ENCODE data around the gene TMTC2. TPM values are rescaled to one million over a fixed set of nuclear protein-coding genes. Genes with fewer than 3 reads are reported as not detected.

Gene TMTC2
- total and polyA plus RNA-seq, 10 of the 15 experiments (the other 5 are each of a cell fraction or from before 2014, with no cell fraction given) = 0.14 to 9.7 (median 1.2) TPM

DNA sequence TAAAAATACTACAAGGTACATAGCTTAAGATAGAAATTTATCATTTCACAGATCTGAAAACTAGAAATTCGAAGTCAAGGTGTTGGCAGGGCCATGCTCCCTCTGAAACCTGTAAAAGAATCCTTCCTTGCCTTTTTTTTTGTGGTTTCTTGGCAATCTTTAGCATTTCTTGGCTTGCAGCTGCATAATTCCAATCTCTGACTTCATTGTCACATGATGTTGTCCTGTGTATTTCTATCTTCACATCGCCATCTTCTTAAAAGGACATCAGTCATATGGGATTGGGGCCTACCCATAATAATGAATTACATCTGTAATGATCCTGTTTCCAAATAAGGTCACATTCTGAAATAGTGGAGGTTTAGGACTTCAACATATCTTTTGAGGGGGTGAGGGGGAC is 250.4 kb downstream of the TMTC2 start:
- in situ Hi-C loops (cut with MboI) = no loop called here
- Histone ChIP-seq H3K9ac (ENCODE audit: control insufficient read depth, insufficient read depth, low read length) (no peak overlapping the region), H3K4me1 (ENCODE audit: control insufficient read depth, insufficient read depth, low read length) (no peaks in the 10 kb centered on the region), H3K79me2 (ENCODE audit: control insufficient read depth, insufficient read depth, low read length) (no peaks in the 10 kb centered on the region), H3K9me3 (replicated peaks; ENCODE audit: control insufficient read depth, insufficient read depth, low read length) (no peaks in the 10 kb centered on the region), H2AFZ (ENCODE audit: control insufficient read depth, low read depth, low read length) (no peak overlapping the region), H3K4me2 (ENCODE audit: control insufficient read depth, insufficient read depth) (no peak overlapping the region), H4K20me1 (ENCODE audit: control insufficient read depth, insufficient read depth) (no peaks in the 10 kb centered on the region), H3K27me3 (replicated peaks in 1 of 2; ENCODE audit: control insufficient read depth in 2 of 2, insufficient read depth in 2 of 2, low read length in 1 of 2) (no peaks in the 10 kb centered on the region), H3K4me3 (no peak overlapping the region), H3K27ac (ENCODE audit: control insufficient read depth, insufficient read depth) (no peak overlapping the region), H3K36me3 (ENCODE audit: control insufficient read depth in 2 of 2, insufficient read depth in 2 of 2, low read length in 1 of 2) (no peaks in the 10 kb centered on the region)
- TF ChIP-seq PML (IDR thresholded peaks at IDR 0.05; ENCODE audit: low read length) = no peak
- no peak for TF ChIP-seq KDM1A (IDR thresholded peaks at IDR 0.05; ENCODE audit: borderline replicate concordance)
- no peak for TF ChIP-seq NR2C2 (IDR thresholded peaks at IDR 0.05; ENCODE audit: borderline replicate concordance, control insufficient read depth, insufficient read length, low read depth)
- TF ChIP-seq YBX1 (IDR thresholded peaks at IDR 0.05) = no peak
- no peak for TF ChIP-seq MEF2A (IDR thresholded peaks at IDR 0.05; ENCODE audit: insufficient read depth, low read depth, low read length)
- no peak for TF ChIP-seq ATF2 (IDR thresholded peaks at IDR 0.05; ENCODE audit: low read length)
- TF ChIP-seq ASH2L (IDR thresholded peaks at IDR 0.05; ENCODE audit: borderline replicate concordance, low read depth) = no peak
- TF ChIP-seq, protein P1, sequence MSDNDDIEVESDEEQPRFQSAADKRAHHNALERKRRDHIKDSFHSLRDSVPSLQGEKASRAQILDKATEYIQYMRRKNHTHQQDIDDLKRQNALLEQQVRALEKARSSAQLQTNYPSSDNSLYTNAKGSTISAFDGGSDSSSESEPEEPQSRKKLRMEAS (IDR thresholded peaks at IDR 0.05; ENCODE audit: low read depth, low read length) = no peak
- TF ChIP-seq NFYB (IDR thresholded peaks at IDR 0.05; ENCODE audit: insufficient read depth, low read depth, low read length) = no peak
- no peak for TF ChIP-seq FOXK2 (IDR thresholded peaks at IDR 0.05)
- no peak for TF ChIP-seq NR2C1 (IDR thresholded peaks at IDR 0.05)
- no peak for TF ChIP-seq FOXM1 (IDR thresholded peaks at IDR 0.05; ENCODE audit: low read depth, low read length)
- no peak for TF ChIP-seq CHD2 (IDR thresholded peaks at IDR 0.05; ENCODE audit: borderline replicate concordance, low read depth, low read length)
- TF ChIP-seq SMAD1 (IDR thresholded peaks at IDR 0.05; ENCODE audit: low read depth, partially characterized antibody) = no peak
- TF ChIP-seq, protein P2, sequence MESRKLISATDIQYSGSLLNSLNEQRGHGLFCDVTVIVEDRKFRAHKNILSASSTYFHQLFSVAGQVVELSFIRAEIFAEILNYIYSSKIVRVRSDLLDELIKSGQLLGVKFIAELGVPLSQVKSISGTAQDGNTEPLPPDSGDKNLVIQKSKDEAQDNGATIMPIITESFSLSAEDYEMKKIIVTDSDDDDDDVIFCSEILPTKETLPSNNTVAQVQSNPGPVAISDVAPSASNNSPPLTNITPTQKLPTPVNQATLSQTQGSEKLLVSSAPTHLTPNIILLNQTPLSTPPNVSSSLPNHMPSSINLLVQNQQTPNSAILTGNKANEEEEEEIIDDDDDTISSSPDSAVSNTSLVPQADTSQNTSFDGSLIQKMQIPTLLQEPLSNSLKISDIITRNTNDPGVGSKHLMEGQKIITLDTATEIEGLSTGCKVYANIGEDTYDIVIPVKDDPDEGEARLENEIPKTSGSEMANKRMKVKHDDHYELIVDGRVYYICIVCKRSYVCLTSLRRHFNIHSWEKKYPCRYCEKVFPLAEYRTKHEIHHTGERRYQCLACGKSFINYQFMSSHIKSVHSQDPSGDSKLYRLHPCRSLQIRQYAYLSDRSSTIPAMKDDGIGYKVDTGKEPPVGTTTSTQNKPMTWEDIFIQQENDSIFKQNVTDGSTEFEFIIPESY (IDR thresholded peaks at IDR 0.05) = no peak
- TF ChIP-seq NBN (IDR thresholded peaks at IDR 0.05) = no peak
- TF ChIP-seq HDGF (IDR thresholded peaks at IDR 0.05) = no peak
- no peak for TF ChIP-seq MTA3 (IDR thresholded peaks at IDR 0.05; ENCODE audit: borderline replicate concordance, low read length)
- DNase-seq (ENCODE audit: low read depth, low spot score) (no peak), ATAC-seq (no peak), FAIRE-seq (no peak)
- ChIA-PET SMC1A (ENCODE audit: uncharacterized antibody, unreplicated experiment) (no interaction called here), POLR2A (interaction anchor here (0.7 to 1.4 kb wide), 2 partner anchors 51 to 251 kb away, joined by 3 to 5 read pairs; no protein-coding TSS in a partner anchor), CTCF (interaction anchor here (0.6 kb wide), 1 partner anchor 33 kb away, joined by 3 read pairs; no protein-coding TSS in a partner anchor), RAD21 (ENCODE audit: unreplicated experiment) (interaction anchor here (0.6 kb wide), 1 partner anchor 412 kb away, joined by 4 read pairs; no protein-coding TSS in a partner anchor)
- intact Hi-C loops (cut with micrococcal nuclease; ENCODE audit: unreplicated experiment) = no loop called here
- WGBS (ENCODE audit: insufficient coverage, insufficient replicate concordance, low lambda C conversion rate, missing lambda C conversion rate) = 0% methylated on average over 2 of the region's 2 CpGs
- BruUV-seq (replicated peaks) = no TSS peak

Data from GM12878 (cell line).